Right lobe of liver (tissue), 6 donors: ENCODE results near the gene ADH4. TPM values are rescaled to one million over a fixed set of nuclear protein-coding genes. Genes with fewer than 3 reads are reported as not detected.
A peak's percentile ranks its signal among the peaks of the same experiment; 100 is the strongest.
"Not testable (repeated sequence)": the region's sequence is repeated elsewhere in the genome, so short reads cannot be mapped to it uniquely, and the experiment has no call there.

Experiments
- ATAC-seq, 4 donors: fragments of 200-7000 bp; cut with Tn5 transposase; one replicate each; pipeline ENCODE4 v1.9.1; 2020; ENCODE audit warnings: mild to moderate bottlenecking in 4 of 4, moderate library complexity in 4 of 4
- DNase-seq, 3 donors: peaks; one replicate each; pipeline ENCODE4 v3.0.0-alpha.2; 2020
- H3K27ac ChIP-seq, 3 donors: fragments of 200-600 bp; one replicate each; pipeline ENCODE4 v1.8.0; 2022
- H3K27me3 ChIP-seq, 2 donors: fragments of 200-600 bp; one replicate each; pipeline ENCODE4 v1.8.0; 2022
- H3K36me3 ChIP-seq, 4 donors: fragments of 200-600 bp; sonication (generic) in 1 of 4; one replicate each; pipeline versions ENCODE4 v1.5.1 to v1.8.0; 2017 to 2022; ENCODE audit warnings: control low read depth in 1 of 4
- H3K4me1 ChIP-seq, 4 donors: fragments of 200-600 bp; sonication (generic) in 1 of 4; one replicate each; pipeline versions ENCODE4 v1.5.1 to v1.8.0; 2017 to 2022; ENCODE audit warnings: control low read depth in 1 of 4
- H3K4me3 ChIP-seq, 3 donors: fragments of 200-600 bp; one replicate each; pipeline ENCODE4 v1.8.0; 2022
- H3K9me3 ChIP-seq, 4 donors: fragments of 200-600 bp; sonication (generic) in 1 of 4; one replicate each; pipeline versions ENCODE4 v1.5.1 to v1.8.0; 2017 to 2022; ENCODE audit warnings: control low read depth in 1 of 4
- CTCF ChIP-seq, 4 donors: fragments of 200-600 bp in 3 of 4; fragments of 450-650 bp in 1 of 4; IDR thresholded peaks; one replicate each; pipeline versions ENCODE4 v1.5.1 to v1.8.0; 2016 to 2022; ENCODE audit warnings: antibody characterized with exemption in 4 of 4, mild to moderate bottlenecking in 2 of 4
- POLR2A ChIP-seq: fragments of 450-650 bp; IDR thresholded peaks from one replicate; pipeline ENCODE4 v1.6.1; 2017; ENCODE audit warnings: antibody characterized with exemption, mild to moderate bottlenecking
- WGBS: methylation state at CpG from one replicate; pipeline ENCODE4 v1.1.6; 2018; ENCODE audit warnings: low coverage, low lambda C conversion rate; ENCODE audit not compliant: insufficient coverage; ENCODE audit errors: missing lambda C conversion rate; 5-methylcytosine and 5-hydroxymethylcytosine counted together
- intact Hi-C, 2 donors: fragments of 100-400 bp; cut with DNase I; formaldehyde crosslinking; loops; one replicate each; pipeline versions ENCODE4 v1.11.2 to v1.14.1; 2022
- long read RNA-seq: library from polyadenylated mRNA; unstranded; transcript quantifications from one replicate; pipeline ENCODE4 v2.0.0, GENCODE V29; 2019
- total RNA-seq, 6 experiments: library from RNA; depleted of rRNA in 2 of 6; stranded (reverse); fragments of >200 nt in 2 of 6; fragmentation: NEBNext Ultra II Directional in 3 of 6; extraction: Animal tissue kit (Norgen Biotek cat#: 25700) in 3 of 6; gene quantifications; one replicate each; pipeline versions ENCODE4 v1.1.0 to v1.2.4, GENCODE V29; 2016 to 2023
- donor health status: DM: no; HTN: yes; CAD: no.
- donor health status: DM: no; HTN: no; CAD: no.
- donor health status: DM: no; HTN: no; CAD: no.
- donor health status: DM: no; HTN: yes; CAD: no.
- donor health status: DM: no; HTN: yes; CAD: no.

Gene ADH4
- 100 to 1,000 TPM; 133 to 957 (median 467) TPM for total RNA-seq
- long read RNA-seq, transcript ADH4-201 (9 exons, 1,993 nt) = major isoform, 54 of 143 reads
- long read RNA-seq, partial matches to known transcripts = 56 of 143 reads
- long read RNA-seq, other reads (novel, unspliced or antisense) = 28 of 143 reads

GRCh38 chr4:99144070-99144469, at the start of gene ADH4:
ADH4 (minus strand) TSS chr4:99144297; CDS start chr4:99144222, 75 bp downstream.
- WGBS = 18% methylated on average over 2 of the region's 2 CpGs
- peaks cover 0 to 41% (median 8%) of the 10 kb centered on the region in 4 donors for H3K4me1 ChIP-seq
- peak within 1 kb of the TSS; percentile 8 to 62 (median 52) for H3K4me3 ChIP-seq
- H3K27ac ChIP-seq = peak within 1 kb of the TSS; percentile 56 to 85 (median 74)
- intact Hi-C loops = no loop called here
- H3K36me3 ChIP-seq = peaks cover 0 to 28% (median 0%) of the 10 kb centered on the region in 4 donors
- DNase-seq (peak; percentile 36 to 70 (median 55)), ATAC-seq (peak; percentile 71 to 89 (median 82))
- peak; percentile 84 for TF ChIP-seq POLR2A
- no peak for TF ChIP-seq CTCF (IDR thresholded peaks at IDR 0.05)
- H3K27me3 ChIP-seq = no peaks in the 10 kb centered on the region
- H3K9me3 ChIP-seq = no peaks in the 10 kb centered on the region

- TF ChIP-seq POLR2A (no peak), CTCF (IDR thresholded peaks at IDR 0.05) (no peak)
- ATAC-seq (peak; percentile 40 to 76 (median 48)), DNase-seq (no peak)
- intact Hi-C loops = no loop called here
- Histone ChIP-seq H3K4me1 (peaks cover 0 to 27% (median 11%) of the 10 kb centered on the region in 4 donors), H3K4me3 (no peak overlapping the region), H3K36me3 (no peaks in the 10 kb centered on the region), H3K9me3 (no peaks in the 10 kb centered on the region), H3K27me3 (no peaks in the 10 kb centered on the region), H3K27ac (peak overlapping the region in 2 of 3 donors; percentile 11 to 15)
- WGBS = 37% methylated on average over 4 of the region's 5 CpGs
These were observed 46.2 kb upstream of the ADH4 start for GRCh38 chr4:99190336-99190735.

- WGBS = 17% methylated on average over 3 of the region's 3 CpGs
- ATAC-seq = peak in 1 of 4 donors; percentile 21
These were observed 45.8 kb upstream of the ADH4 start for GRCh38 chr4:99189900-99190299.

GRCh38 chr4:99186029-99186428, 41.9 kb upstream of the ADH4 start:
- peak overlapping the region in 1 of 3 donors; percentile 5 for H3K27ac ChIP-seq
- no peak for TF ChIP-seq POLR2A
- no peak for TF ChIP-seq CTCF (IDR thresholded peaks at IDR 0.05)
- H3K27me3 ChIP-seq = no peaks in the 10 kb centered on the region
- no peak overlapping the region for H3K4me3 ChIP-seq
- 29% methylated on average over 1 of the region's 1 CpG for WGBS
- DNase-seq (no peak), ATAC-seq (peak; percentile 34 to 69 (median 50))
- peaks cover 0 to 27% (median 11%) of the 10 kb centered on the region in 4 donors for H3K4me1 ChIP-seq
- intact Hi-C loops = no loop called here
- no peaks in the 10 kb centered on the region for H3K9me3 ChIP-seq
- no peaks in the 10 kb centered on the region for H3K36me3 ChIP-seq

More at GRCh38 chr4:99189900-99190299, 45.8 kb upstream of the ADH4 start:
- Histone ChIP-seq H3K4me1 (peaks cover 0 to 27% (median 11%) of the 10 kb centered on the region in 4 donors), H3K27ac (peak overlapping the region in 2 of 3 donors; percentile 11 to 15)
- intact Hi-C loops, H3K36me3 ChIP-seq, DNase-seq, H3K27me3 ChIP-seq, H3K4me3 ChIP-seq, H3K9me3 ChIP-seq: not testable (repeated sequence)

- Histone ChIP-seq H3K4me1 (peaks cover 0 to 26% (median 11%) of the 10 kb centered on the region in 4 donors), H3K36me3 (no peaks in the 10 kb centered on the region), H3K27me3 (no peaks in the 10 kb centered on the region), H3K9me3 (no peaks in the 10 kb centered on the region), H3K4me3 (no peak overlapping the region), H3K27ac (no peak overlapping the region)
- ATAC-seq (peak in 2 of 4 donors; percentile 50 to 72), DNase-seq (no peak)
- TF ChIP-seq POLR2A (no peak), CTCF (IDR thresholded peaks at IDR 0.05) (no peak)
- intact Hi-C loops = no loop called here
- 92% methylated on average over 2 of the region's 2 CpGs for WGBS
These were observed 41.5 kb upstream of the ADH4 start for GRCh38 chr4:99185581-99185980.
